NCI-H526 treated with DMSO at 0.1 percent for 48 hours (cell line): ENCODE results near the gene CCDC183.
"Not testable (repeated sequence)": the region's sequence is repeated elsewhere in the genome, so short reads cannot be mapped to it uniquely, and the experiment has no call there.

Experiments
- DNase-seq: peaks from one replicate; lab custom pipeline; 2025; lab: John Stamatoyannopoulos, UW

Gene CCDC183

DNA sequence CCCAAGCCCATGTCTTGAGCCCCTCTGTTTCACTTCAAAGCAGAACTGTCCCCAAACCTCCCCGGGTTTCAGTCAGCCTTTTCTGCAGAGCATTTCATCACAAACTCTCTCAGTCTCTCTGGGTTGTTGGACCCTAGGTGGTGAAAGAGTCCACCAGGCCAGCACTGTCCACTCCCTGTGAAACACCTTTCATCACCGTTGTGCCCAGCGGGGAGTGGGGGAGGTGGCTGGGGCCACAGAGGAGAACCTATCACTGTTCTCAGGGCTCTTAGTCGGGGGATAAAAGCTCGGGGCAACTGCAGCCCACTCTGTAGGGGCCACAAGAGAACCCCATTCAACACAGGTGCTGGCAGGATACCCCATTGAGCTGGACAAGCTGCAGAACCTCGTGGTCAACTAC, 6.2 kb downstream of the CCDC183 start:
- no peak for DNase-seq

DNA sequence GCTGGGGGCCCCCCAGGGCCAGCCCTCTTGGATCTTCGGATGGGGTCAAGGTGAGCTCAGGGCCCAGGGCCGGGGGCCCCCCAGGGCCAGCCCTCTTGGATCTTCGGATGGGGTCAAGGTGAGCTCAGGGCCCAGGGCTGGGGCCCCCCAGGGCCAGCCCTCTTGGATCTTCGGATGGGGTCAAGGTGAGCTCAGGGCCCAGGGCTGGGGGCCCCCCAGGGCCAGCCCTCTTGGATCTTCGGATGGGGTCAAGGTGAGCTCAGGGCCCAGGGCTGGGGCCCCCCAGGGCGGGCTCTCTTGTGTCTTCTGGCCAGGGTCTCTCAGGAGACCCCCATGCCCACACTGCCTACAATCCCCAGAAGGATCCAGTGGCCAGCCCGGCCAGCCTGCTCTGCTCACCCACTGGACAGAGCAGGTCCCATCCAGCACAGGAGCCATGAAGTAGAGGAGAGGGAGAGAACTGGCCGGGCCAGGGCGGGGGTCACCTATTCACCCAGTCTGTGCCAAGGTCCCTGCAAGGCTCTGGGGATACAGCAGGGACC, 6.9 kb downstream of the CCDC183 start:
- not testable (repeated sequence) for DNase-seq

DNA sequence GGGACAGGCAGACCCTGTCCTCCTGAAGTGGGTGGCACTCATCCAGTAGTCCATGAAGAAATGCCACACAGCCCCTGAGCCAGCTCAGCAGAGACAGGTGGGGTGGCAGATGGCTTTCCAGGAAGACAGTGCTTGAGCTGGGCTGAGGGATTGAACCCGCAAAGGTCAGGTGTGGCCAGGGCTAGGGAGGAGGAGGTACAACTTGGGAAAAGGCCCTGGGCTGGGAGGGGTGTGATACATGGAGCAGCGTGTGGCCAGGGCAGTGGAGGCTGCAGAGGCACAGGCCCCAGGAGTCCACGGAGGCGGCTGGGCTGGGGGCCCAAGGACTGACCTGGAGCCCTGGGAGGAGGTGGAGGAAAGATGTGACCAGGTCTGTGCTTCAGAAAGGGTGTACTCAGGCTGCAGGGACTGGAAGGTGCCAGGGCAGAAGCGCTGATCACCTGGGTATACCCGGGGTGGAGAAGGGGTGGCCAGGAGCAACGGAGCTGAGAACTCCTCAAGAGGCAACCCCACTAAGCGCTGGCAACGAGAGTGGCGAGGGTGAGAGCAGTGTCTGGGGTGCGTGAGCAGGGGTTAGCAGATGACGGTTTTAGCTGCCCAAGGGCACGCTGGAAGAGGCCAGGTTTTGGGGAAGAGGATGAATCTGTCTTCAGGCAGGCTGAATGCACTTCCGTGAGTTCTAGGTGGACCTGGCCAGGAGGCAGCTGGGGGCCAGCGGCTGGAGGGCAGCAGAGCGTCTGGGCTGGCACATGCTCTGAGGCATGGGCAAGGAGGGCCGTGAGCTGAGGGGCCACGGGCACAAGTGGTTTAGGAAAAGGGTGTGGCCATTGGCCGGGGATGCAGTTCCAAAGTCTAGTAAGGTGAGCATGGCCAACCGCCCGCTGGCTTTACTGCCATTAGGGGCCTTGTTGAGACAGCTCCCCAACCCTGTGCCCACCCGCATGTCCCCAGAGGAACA, 7.7 kb downstream of the CCDC183 start:
- DNase-seq = no peak

DNA sequence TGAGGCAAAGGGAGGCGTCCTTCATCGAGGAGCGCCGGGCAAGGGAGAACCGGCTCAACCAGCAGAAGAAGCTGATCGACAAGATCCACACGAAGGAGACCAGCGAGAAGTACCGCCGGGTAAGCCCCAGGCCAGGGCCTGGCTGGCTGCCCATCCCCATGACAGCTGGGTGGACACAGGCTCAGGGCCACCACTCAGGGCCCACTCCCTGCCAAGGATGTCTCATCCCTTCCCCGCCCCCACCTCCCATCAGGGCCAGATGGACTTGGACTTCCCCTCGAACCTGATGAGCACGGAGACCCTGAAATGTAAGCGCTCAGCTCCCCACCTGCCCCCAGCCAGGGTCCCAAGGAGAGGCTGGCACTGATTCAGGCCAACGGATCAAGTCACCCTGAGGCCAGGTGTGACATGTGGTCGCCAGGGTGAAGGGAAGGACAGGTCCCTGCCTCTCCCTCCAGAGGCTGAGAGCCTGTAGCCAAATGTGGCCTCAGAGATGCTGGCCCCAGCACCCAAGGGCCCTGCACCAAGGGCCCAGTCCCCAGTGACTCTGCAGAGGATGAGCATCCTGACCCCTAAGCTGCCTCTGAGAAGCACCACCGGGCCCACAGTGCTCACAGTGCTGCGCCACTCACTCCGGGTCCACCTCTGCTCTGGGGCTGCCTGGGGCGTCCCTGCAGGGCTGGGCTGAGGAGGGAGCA, 8.5 kb downstream of the CCDC183 start:
- no peak for DNase-seq

DNA sequence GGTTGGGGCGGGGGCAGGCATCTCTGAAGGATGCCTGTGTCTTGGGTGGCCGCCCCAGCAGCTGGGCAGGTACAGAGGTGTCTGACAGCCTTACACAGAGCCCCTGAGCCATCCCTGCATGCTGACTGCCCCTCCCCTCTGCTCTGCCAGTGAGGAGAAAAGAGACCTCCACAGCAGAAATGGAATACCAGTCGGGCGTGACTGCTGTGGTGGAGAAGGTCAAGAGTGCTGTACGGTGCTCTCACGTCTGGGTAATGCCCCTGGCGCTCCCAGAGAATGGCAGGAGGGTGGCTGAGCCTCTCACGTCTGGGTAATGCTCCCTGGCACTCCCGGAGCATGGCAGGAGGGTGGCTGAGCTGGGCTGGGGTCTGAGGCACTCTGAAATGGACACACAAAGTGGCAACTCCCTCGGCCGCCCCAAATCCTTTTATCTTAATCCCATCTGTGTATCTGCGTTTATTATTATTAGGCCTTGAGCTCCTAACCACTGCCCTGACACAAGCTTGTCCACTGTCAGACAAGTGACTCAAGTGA, 9.1 kb downstream of the CCDC183 start:
- no peak for DNase-seq

DNA sequence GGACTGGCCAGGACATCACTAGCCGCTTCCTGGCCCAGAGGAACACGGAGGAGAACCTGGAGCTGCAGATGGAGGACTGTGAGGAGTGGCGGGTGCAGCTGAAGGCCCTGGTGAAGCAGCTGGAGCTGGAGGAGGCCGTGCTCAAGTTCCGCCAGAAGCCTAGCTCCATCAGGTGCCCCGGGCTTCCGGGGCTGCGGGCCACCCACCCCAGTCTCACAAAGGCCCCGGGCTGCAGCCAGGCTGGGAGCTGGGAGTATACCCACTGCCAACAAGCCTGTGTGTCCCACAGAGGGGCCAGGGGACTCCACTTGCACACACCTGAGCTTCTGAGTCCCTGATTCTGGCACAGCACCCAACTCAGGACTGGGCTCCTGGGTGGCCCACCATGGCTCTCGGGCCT, 9.9 kb downstream of the CCDC183 start:
- DNase-seq = no peak

DNA sequence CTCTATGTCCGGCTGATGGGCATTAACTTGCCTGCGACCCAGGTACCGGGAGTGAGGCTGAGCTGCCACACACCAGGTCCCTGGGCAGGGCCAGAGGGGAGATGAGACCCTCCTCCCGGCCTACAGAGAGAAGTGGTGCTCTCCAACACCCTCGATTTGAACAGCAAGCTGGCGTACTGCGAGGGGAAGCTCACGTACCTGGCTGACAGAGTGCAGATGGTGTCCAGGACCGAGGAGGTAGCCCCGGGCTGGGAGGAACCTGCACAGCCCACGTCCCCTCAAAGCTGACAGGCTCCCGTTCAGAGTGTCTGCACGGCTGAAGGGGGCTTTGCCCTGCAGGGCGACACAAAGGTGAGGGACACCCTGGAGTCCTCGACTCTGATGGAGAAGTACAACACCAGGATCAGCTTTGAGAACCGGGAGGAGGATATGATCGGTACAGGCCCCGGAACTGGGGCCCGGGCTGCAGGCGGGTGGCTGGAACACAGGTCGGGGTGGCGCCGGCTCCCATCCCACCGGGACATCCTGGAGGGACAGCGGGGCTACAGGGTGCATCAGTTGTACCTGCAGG, 10.6 kb downstream of the CCDC183 start:
- no peak for DNase-seq

DNA sequence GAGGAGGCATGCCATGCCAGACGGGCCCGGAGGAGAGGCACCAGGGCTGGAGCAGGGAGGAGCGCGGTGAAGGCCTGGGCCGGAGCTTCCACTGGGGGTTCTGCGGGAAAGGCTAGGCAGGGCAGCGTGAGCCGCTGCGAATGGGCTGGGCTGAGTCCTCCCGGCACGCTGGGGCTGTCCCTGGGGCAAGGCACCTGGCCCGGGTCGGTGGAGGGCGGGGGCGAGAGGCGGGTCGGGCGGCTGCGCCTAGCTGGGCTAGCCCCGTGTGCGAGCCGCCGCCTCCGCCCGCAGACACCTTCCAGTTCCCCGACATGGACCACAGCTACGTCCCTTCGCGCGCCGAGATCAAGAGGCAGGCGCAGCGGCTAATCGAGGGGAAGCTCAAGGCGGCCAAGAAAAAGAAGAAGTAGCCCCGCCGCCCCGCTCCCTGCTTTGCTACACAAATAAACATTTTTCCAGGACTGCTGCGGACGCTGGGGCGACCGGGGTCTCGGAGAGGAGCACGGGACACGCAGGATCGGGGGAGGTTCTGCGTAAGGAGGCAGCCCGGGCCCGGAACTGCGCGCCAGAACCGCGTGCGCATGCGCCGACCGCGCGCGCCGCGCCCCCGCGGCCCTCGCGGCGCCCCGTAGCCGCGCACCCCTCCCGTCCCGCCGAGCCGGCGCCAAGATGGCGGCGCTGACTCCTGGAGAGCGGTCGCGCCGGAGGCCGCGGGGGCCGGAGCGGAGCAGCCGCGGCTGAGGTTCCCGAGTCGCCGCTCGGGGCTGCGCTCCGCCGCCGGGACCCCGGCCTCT, 11.3 kb downstream of the CCDC183 start, which contains the start of gene RABL6:
TSS of gene RABL6 (plus strand) at position 668 of the 794 bp plus-strand sequence. CDS start 249 bp downstream, outside the sequence.
- DNase-seq = peak; percentile 25

DNA sequence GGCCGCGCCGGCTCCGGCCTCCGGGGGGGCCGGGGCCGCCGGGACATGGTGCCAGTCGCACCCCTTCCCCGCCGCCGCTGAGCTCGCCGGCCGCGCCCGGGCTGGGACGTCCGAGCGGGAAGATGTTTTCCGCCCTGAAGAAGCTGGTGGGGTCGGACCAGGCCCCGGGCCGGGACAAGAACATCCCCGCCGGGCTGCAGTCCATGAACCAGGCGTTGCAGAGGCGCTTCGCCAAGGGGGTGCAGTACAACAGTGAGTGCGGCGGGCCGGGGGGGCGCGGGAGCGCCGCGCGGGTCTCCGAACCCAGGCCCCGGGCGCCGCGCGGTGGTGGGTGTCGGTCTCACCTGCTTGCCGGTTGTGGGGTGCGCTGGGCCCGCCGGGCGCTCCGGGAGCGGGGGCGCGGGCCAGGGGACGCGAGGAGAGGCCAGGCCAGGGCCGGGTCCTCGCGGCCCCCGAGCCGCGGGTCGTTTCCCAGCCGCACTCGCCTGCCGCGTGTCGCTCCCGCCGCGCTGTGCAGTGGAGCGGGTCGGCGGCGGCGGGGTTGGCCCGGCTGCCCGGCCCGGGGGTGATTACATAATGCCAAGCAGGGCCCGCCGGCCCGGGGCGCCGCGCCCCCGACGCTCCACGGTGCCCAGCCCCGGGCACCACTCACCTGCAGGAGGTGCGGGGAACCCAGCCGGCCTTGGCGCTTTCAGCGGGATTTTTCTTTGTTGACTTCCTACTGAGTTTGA, 12.1 kb downstream of the CCDC183 start:
- DNase-seq = peak; percentile 12

DNA sequence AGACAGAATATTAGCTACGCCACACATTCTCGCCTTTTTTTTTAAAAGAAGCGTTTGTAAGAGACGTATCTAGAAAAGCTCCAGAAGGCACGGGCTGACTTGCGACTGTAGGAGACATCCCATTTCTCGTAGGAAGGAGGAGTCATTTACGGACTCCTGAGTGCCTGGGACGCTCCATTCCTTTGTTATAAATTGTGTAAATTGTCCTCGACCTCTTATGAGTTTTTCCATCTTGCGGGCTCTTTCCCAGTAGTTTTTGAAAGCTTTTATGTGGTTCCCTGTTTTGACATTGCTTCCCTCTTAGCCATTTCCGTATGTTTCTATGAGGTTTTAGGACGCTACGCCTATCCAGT, 12.6 kb downstream of the CCDC183 start:
- no peak for DNase-seq

DNA sequence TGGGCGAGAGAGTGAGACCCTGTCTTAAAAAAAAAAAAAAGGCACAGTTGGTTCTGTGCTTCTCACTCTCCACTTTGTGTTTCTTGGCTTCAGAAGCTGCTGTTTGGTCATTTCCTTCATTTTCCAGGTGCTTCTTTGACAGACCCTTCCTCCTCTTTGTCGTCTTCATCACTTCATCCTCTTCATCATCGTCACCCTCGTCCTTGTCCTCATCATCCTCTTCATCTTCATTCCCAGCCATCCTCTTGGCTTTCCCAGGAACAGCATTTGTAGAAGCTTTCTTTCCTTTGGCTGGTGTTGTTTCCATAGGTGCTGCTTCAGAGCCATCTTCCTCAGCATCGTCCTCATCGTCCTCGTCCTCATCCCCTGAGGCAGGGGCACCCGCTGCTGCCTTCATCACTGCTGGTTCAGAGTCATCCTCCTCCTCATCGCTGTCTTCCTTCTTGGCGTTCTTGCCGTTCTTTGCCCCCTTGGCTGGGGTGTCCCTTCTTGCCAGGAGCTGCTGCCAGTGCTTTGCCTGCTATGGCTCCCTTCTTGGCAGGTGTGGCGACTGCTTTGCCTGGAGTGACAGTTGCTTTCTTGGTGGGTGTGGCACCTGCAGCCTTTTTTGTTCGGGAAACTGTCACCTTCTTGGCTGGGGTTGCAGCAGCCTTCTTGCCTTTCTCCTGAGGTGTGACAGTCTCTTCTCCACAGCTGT, 18.7 kb downstream of the CCDC183 start:
- no peak for DNase-seq

DNA sequence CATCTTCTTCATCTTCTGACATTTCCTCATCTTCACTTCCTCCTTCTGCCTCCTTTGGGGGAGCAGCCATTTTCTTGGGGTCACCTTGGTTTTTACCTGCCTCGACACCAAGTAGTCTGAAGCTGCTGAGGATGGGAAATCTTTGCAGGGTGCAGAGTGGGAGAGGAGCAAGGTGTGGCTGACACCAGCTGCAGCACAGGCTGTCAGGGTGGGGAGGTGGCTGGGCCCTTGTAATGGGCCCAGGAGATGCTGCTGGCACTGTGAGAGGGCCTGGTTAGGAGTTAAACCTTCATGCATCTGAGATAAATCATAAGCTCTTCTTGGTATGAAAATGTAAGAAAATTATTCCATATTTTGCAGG, 19.3 kb downstream of the CCDC183 start:
- DNase-seq = no peak

DNA sequence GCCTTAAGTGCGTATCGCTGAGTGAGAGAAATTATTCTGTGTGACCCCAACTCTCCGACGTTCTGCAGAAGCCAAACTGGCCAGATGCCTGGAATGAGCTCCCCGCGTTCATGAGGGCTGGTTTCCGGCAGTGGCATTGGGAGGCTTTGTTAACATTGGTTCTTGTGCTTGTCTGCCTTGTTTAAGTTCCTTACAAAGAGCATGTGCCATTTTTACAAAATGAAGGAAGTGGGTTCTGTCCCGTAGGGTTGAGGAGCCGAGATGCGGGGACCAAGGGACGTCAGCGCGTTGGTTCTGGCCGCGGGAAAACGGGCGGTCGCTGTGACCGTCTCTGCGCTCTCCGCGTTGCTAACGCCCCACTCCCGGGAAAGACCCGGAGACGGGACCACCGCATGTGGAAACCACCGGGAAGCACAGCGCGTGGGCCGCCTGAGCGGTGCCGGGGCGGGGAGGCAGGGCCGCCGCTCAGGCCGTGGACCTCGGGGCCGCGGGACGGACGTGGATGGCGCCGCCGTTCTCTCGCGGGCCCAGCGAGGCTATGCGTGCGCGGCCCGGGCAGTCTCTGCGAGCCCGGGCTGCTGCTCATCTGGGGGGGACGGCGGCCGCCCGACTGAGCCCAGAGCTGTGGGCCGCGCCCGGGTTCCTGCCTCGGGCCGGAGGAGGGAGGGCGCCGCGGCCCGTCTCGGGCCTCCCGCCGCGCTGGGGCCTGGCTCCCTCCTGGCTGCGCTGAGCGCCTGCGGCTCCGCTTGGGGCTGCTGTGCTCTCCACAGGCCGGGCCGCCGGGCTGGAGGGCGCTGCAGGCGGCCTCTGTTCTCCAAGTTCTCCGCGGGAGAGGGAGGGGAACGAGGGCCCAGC, 25.1 kb downstream of the CCDC183 start:
- no peak for DNase-seq

DNA sequence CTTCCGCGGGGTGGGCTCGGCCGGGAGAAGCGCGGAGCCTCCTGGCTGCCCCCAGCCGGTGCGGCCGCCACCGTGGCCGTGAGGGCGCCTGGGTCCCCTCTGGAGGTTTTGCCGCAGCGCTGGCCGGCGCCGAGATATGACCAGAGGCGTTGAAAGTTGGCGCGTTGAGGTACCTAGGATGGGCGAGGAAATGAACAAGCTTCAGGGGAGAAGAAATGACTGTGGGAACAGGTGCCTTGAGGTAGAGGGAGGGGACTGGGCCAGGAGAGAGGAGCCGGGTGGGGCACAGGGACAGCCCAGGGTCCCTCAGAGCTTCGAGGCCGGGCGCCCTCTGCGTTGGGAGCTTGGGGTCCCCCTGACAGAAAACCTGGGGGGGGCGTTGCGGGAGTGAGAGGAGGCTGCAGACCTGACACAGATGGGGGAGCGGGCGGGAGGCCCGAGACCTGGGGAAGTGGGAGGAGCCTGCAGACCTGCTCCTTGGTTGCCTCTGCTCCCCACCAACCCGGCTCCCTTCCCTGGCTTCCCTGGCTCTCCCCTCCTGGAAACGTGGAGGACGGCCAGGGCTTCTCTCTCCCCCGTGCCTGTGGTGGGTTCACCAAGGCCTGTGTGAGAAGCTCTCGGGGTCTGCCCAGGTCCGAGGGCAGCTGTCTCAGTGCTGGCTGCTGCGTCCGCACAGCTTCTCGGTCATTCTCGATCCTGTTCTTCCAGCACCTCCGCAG, 25.8 kb downstream of the CCDC183 start:
- no peak for DNase-seq

DNA sequence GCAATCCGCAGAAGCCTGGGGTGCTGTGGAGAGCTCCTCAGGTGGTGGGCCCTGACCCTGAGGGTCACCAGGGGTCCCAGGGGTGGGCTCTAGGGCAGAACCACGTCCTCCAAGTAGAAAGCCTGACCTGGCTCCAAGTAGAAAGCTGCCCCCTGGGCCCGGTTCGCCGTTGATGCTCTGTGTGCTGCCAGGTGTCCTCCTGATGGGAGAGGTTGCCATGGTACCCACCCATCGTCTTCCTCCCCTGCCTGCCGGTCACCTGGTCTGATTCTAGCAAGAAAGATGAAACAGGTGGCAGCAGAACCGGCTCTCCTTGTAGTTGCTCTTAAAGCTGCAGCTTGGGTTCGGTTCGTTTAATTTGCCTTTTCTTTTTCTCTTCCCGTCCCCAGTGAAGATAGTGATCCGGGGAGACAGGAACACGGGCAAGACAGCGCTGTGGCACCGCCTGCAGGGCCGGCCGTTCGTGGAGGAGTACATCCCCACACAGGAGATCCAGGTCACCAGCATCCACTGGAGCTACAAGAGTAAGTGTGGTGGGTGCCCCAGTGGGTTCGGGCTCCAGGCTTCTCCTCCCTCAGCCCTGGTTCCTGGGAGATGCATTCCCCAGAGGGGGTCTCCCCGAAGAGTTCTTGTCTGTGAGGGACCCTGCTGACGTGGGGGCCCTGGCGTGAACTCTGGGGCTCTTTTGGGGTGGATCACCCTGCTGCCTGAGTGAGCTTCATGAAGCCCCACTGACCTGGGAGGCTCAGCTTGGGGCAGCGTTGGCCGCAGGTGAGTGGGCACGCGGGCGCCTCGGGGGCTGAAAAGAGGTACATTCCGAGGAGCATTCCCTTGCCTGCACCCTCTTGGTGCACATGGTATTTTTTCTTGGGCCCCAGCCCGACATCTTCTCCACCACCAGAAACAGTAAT, 27.3 kb downstream of the CCDC183 start:
- DNase-seq = peak; percentile 21

DNA sequence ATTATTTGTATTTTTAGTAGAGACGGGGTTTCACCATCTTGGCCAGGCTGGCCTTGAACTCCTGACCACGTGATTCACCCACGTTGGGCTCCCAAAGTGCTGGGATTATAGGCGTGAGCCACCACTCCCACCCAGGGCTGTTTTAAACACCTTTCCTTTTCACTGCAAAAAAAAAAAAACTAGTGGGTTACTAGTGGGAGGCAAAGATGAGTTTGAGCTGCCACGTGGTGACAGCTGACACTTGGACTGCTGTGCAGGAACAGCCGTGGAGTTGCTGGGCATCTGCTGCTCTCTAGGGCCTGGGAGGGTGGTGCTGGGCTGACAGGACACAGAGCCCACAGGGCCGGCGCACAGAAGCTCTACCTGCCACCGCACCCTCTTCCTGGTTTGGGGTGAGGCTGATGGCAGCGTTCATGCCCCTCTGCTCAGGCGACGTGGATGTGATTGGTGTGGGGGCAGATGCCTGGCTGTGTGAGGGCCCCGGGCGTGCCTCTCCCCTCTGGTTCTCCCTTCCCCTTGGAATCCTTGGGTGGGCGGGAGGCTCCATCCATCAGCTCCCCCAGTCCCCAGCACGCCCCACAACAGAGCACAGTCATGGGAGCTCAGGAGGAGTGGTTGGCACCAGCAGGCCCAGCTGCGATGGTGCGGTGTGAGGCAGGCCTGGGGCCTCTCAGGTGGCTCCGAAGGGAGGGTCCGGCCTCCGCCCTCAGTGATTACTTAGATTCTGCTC, 28.5 kb downstream of the CCDC183 start:
- no peak for DNase-seq
